ENCODE data around the gene SMG6.

The SMG6 gene

GRCh38 chr17:2239170-2239551, 64.4 kb downstream of the SMG6 start:
- peak overlapping the region; percentile 70 for H3K27ac Mint-ChIP-seq
- no peaks in the 10 kb centered on the region for H3K27me3 Mint-ChIP-seq (ENCODE audit: low read depth)
- H3K9me3 Mint-ChIP-seq, result no peaks in the 10 kb centered on the region
- H3K4me1 Mint-ChIP-seq (ENCODE audit: low read depth), result peaks cover 57% of the 10 kb centered on the region
- peak overlapping the region; percentile 58 for H3K4me3 Mint-ChIP-seq
- peaks cover 49% of the 10 kb centered on the region for H3K36me3 Mint-ChIP-seq (ENCODE audit: low read depth)

GRCh38 chr17:2238432-2239169, 65.0 kb downstream of the SMG6 start:
- peak overlapping the region; percentile 58 for H3K4me3 Mint-ChIP-seq
- peak overlapping the region; percentile 70 for H3K27ac Mint-ChIP-seq
- peaks cover 43% of the 10 kb centered on the region for H3K36me3 Mint-ChIP-seq (ENCODE audit: low read depth)
- H3K4me1 Mint-ChIP-seq (ENCODE audit: low read depth), result peaks cover 51% of the 10 kb centered on the region
- H3K27me3 Mint-ChIP-seq (ENCODE audit: low read depth), result no peaks in the 10 kb centered on the region
- no peaks in the 10 kb centered on the region for H3K9me3 Mint-ChIP-seq

GRCh38 chr17:2237950-2238349, 65.6 kb downstream of the SMG6 start:
- peaks cover 51% of the 10 kb centered on the region for H3K4me1 Mint-ChIP-seq (ENCODE audit: low read depth)
- H3K9me3 Mint-ChIP-seq, result no peaks in the 10 kb centered on the region
- H3K36me3 Mint-ChIP-seq (ENCODE audit: low read depth), result peaks cover 37% of the 10 kb centered on the region
- no peak overlapping the region for H3K4me3 Mint-ChIP-seq
- H3K27me3 Mint-ChIP-seq (ENCODE audit: low read depth), result no peaks in the 10 kb centered on the region
- H3K27ac Mint-ChIP-seq, result no peak overlapping the region

- H3K36me3 Mint-ChIP-seq (ENCODE audit: low read depth), result peaks cover 34% of the 10 kb centered on the region
- H3K4me1 Mint-ChIP-seq (ENCODE audit: low read depth), result peaks cover 52% of the 10 kb centered on the region
- no peak overlapping the region for H3K27ac Mint-ChIP-seq
- H3K27me3 Mint-ChIP-seq (ENCODE audit: low read depth), result no peaks in the 10 kb centered on the region
- H3K9me3 Mint-ChIP-seq, result no peaks in the 10 kb centered on the region
- H3K4me3 Mint-ChIP-seq, result no peak overlapping the region
These were observed 66.1 kb downstream of the SMG6 start for GRCh38 chr17:2237521-2237921.

- peaks cover 54% of the 10 kb centered on the region for H3K4me1 Mint-ChIP-seq (ENCODE audit: low read depth)
- H3K27me3 Mint-ChIP-seq (ENCODE audit: low read depth), result no peaks in the 10 kb centered on the region
- H3K4me3 Mint-ChIP-seq, result no peak overlapping the region
- H3K36me3 Mint-ChIP-seq (ENCODE audit: low read depth), result peaks cover 27% of the 10 kb centered on the region
- H3K27ac Mint-ChIP-seq, result no peak overlapping the region
- no peaks in the 10 kb centered on the region for H3K9me3 Mint-ChIP-seq
These were observed 67.7 kb downstream of the SMG6 start for GRCh38 chr17:2235792-2236366.

GRCh38 chr17:2235265-2235664, 68.3 kb downstream of the SMG6 start:
- peaks cover 54% of the 10 kb centered on the region for H3K4me1 Mint-ChIP-seq (ENCODE audit: low read depth)

GRCh38 chr17:2233441-2233947, 70.1 kb downstream of the SMG6 start:
- Mint-ChIP-seq H3K9me3 (no peaks in the 10 kb centered on the region), H3K36me3 (ENCODE audit: low read depth) (peaks cover 35% of the 10 kb centered on the region), H3K27ac (no peak overlapping the region), H3K4me1 (ENCODE audit: low read depth) (peaks cover 47% of the 10 kb centered on the region), H3K27me3 (ENCODE audit: low read depth) (no peaks in the 10 kb centered on the region), H3K4me3 (no peak overlapping the region)

More at GRCh38 chr17:2235265-2235664, 68.3 kb downstream of the SMG6 start:
- Mint-ChIP-seq H3K36me3 (ENCODE audit: low read depth) (peaks cover 30% of the 10 kb centered on the region), H3K9me3 (no peaks in the 10 kb centered on the region), H3K4me3 (no peak overlapping the region), H3K27me3 (ENCODE audit: low read depth) (no peaks in the 10 kb centered on the region), H3K27ac (no peak overlapping the region)

GRCh38 chr17:2232244-2232638, 71.3 kb downstream of the SMG6 start:
- no peak overlapping the region for H3K4me3 Mint-ChIP-seq
- H3K9me3 Mint-ChIP-seq, result no peaks in the 10 kb centered on the region
- H3K36me3 Mint-ChIP-seq (ENCODE audit: low read depth), result peaks cover 35% of the 10 kb centered on the region
- no peaks in the 10 kb centered on the region for H3K27me3 Mint-ChIP-seq (ENCODE audit: low read depth)
- no peak overlapping the region for H3K27ac Mint-ChIP-seq
- peaks cover 45% of the 10 kb centered on the region for H3K4me1 Mint-ChIP-seq (ENCODE audit: low read depth)

GRCh38 chr17:2230877-2231276, 72.7 kb downstream of the SMG6 start:
- Mint-ChIP-seq H3K27ac (peak overlapping the region; percentile 62), H3K36me3 (ENCODE audit: low read depth) (peaks cover 27% of the 10 kb centered on the region), H3K4me1 (ENCODE audit: low read depth) (peaks cover 36% of the 10 kb centered on the region), H3K27me3 (ENCODE audit: low read depth) (no peaks in the 10 kb centered on the region), H3K9me3 (no peaks in the 10 kb centered on the region), H3K4me3 (no peak overlapping the region)

- no peaks in the 10 kb centered on the region for H3K9me3 Mint-ChIP-seq
- H3K4me1 Mint-ChIP-seq (ENCODE audit: low read depth), result peaks cover 53% of the 10 kb centered on the region
- H3K27ac Mint-ChIP-seq, result no peak overlapping the region
- H3K36me3 Mint-ChIP-seq (ENCODE audit: low read depth), result peaks cover 26% of the 10 kb centered on the region
- no peak overlapping the region for H3K4me3 Mint-ChIP-seq
- no peaks in the 10 kb centered on the region for H3K27me3 Mint-ChIP-seq (ENCODE audit: low read depth)
These were observed 76.4 kb downstream of the SMG6 start for GRCh38 chr17:2227025-2227699.

- Mint-ChIP-seq H3K9me3 (no peaks in the 10 kb centered on the region), H3K27ac (peak overlapping the region; percentile 90), H3K36me3 (ENCODE audit: low read depth) (peaks cover 21% of the 10 kb centered on the region), H3K4me1 (ENCODE audit: low read depth) (peaks cover 45% of the 10 kb centered on the region), H3K27me3 (ENCODE audit: low read depth) (no peaks in the 10 kb centered on the region), H3K4me3 (peak overlapping the region; percentile 63)
These were observed 80.0 kb downstream of the SMG6 start for GRCh38 chr17:2223617-2223927.

- peaks cover 47% of the 10 kb centered on the region for H3K4me1 Mint-ChIP-seq (ENCODE audit: low read depth)
- H3K36me3 Mint-ChIP-seq (ENCODE audit: low read depth), result peaks cover 24% of the 10 kb centered on the region
- H3K27ac Mint-ChIP-seq, result peak overlapping the region; percentile 90
- no peaks in the 10 kb centered on the region for H3K27me3 Mint-ChIP-seq (ENCODE audit: low read depth)
- no peaks in the 10 kb centered on the region for H3K9me3 Mint-ChIP-seq
- H3K4me3 Mint-ChIP-seq, result peak overlapping the region; percentile 63
These were observed 80.5 kb downstream of the SMG6 start for GRCh38 chr17:2222901-2223616.

GRCh38 chr17:2222301-2222700, 81.3 kb downstream of the SMG6 start:
- Mint-ChIP-seq H3K9me3 (no peaks in the 10 kb centered on the region), H3K36me3 (ENCODE audit: low read depth) (peaks cover 26% of the 10 kb centered on the region), H3K4me1 (ENCODE audit: low read depth) (peaks cover 45% of the 10 kb centered on the region), H3K27me3 (ENCODE audit: low read depth) (no peaks in the 10 kb centered on the region), H3K27ac (peak overlapping the region; percentile 78), H3K4me3 (peak overlapping the region; percentile 69)

- Mint-ChIP-seq H3K27me3 (ENCODE audit: low read depth) (no peaks in the 10 kb centered on the region), H3K36me3 (ENCODE audit: low read depth) (peaks cover 28% of the 10 kb centered on the region), H3K4me1 (ENCODE audit: low read depth) (peaks cover 53% of the 10 kb centered on the region), H3K27ac (no peak overlapping the region), H3K4me3 (no peak overlapping the region), H3K9me3 (no peaks in the 10 kb centered on the region)
These were observed 85.2 kb downstream of the SMG6 start for GRCh38 chr17:2218426-2218825.

Measured in T-helper 1 cell treated with Interleukin-12 subunit alpha and Interleukin-12 subunit beta and Interleukin-4 antibody, amounts not matched to agents 30 μg/mL and 1 μg/mL, for 36 hours (primary cell).